GM18499 (cell line): Measurements from ENCODE around the gene ACD.

ENCODE experiments used
- ATAC-seq: cut with Tn5 transposase; IDR thresholded peaks from one replicate; pipeline ENCODE4 v1.9.1; 2021; ENCODE audit warnings: moderate number of reproducible peaks; ENCODE audit not compliant: insufficient read depth, unreplicated experiment

ACD gene

GRCh38 chr16:67649494-67649931 is 10.5 kb downstream of the ACD start:
- no peak for ATAC-seq

GRCh38 chr16:67648764-67649407 is 11.2 kb downstream of the ACD start:
- ATAC-seq = no peak

GRCh38 chr16:67648088-67648763 is 11.8 kb downstream of the ACD start:
- no peak for ATAC-seq

- no peak for ATAC-seq
Measured at GRCh38 chr16:67647681-67648080, 12.4 kb downstream of the ACD start.

- no peak for ATAC-seq
Measured at GRCh38 chr16:67647111-67647651, 12.9 kb downstream of the ACD start.

- no peak for ATAC-seq
Measured at GRCh38 chr16:67645397-67646121, 14.5 kb downstream of the ACD start.

- ATAC-seq = no peak
Measured at GRCh38 chr16:67644038-67644437, 16.0 kb downstream of the ACD start.

- ATAC-seq = no peak
Measured at GRCh38 chr16:67641779-67642708, 18.0 kb downstream of the ACD start.

GRCh38 chr16:67637625-67638024 is 22.4 kb downstream of the ACD start:
- no peak for ATAC-seq

- no peak for ATAC-seq
Measured at GRCh38 chr16:67636713-67637112, 23.3 kb downstream of the ACD start.

- no peak for ATAC-seq
Measured at GRCh38 chr16:67632415-67633172, 27.5 kb downstream of the ACD start.

GRCh38 chr16:67628216-67628615 is 31.8 kb downstream of the ACD start:
- no peak for ATAC-seq

- ATAC-seq = no peak
Measured at GRCh38 chr16:67613808-67614207, 46.3 kb downstream of the ACD start.

- ATAC-seq = no peak
Measured at GRCh38 chr16:67608364-67608763, 51.7 kb downstream of the ACD start.
